Measurements from ENCODE around the gene CPAMD8.
"Not testable (repeated sequence)": the region's sequence is repeated elsewhere in the genome, so short reads cannot be mapped to it uniquely, and the experiment has no call there.

Gene CPAMD8

GRCh38 chr19:17027535-17027975 is 945 bp upstream of the CPAMD8 start:
- Histone ChIP-seq H3K36me3 (ENCODE audit: control insufficient read depth in 4 of 4, insufficient read depth in 4 of 4, low read length in 3 of 4) (no peaks in the 10 kb centered on the region), H3K27ac (ENCODE audit: insufficient read depth in 1 of 2, low read depth in 1 of 2, low read length in 2 of 2, poor library complexity in 1 of 2, severe bottlenecking in 2 of 2) (no peak overlapping the region), H3K4me3 (ENCODE audit: control insufficient read depth in 1 of 7, extremely low read depth in 1 of 7, insufficient read depth in 4 of 7, low read depth in 2 of 7, low read length in 6 of 7) (no peak overlapping the region), H3K9me3 (ENCODE audit: control extremely low read depth in 1 of 5, control insufficient read depth in 4 of 5, insufficient read depth in 2 of 5, low read depth in 1 of 5, low read length in 4 of 5) (peaks cover 2 to 22% (median 16%) of the 10 kb centered on the region in 5 experiments), H3K4me1 (ENCODE audit: control extremely low read depth in 1 of 4, control insufficient read depth in 4 of 4, insufficient read depth in 4 of 4, low read length in 3 of 4) (peaks cover 0 to 9% (median 9%) of the 10 kb centered on the region in 4 experiments), H3K27me3 (replicated peaks in 2 of 5; ENCODE audit: control insufficient read depth in 4 of 5, insufficient read depth in 5 of 5, low read length in 4 of 5) (peaks cover 6 to 64% (median 13%) of the 10 kb centered on the region in 5 experiments)
- WGBS (ENCODE audit: insufficient coverage): 78% methylated on average over 4 of the region's 7 CpGs
- ChIA-PET POLR2A (no interaction called here), CTCF (no interaction called here)
- no peak for DNase-seq

GRCh38 chr19:17025991-17026658 is 485 bp downstream of the CPAMD8 start:
- peaks cover 0 to 9% (median 9%) of the 10 kb centered on the region in 4 experiments for H3K4me1 ChIP-seq (ENCODE audit: control extremely low read depth in 1 of 4, control insufficient read depth in 4 of 4, insufficient read depth in 4 of 4, low read length in 3 of 4)
- ChIA-PET CTCF (no interaction called here), POLR2A (no interaction called here)
- peaks cover 2 to 30% (median 16%) of the 10 kb centered on the region in 5 experiments for H3K9me3 ChIP-seq (ENCODE audit: control extremely low read depth in 1 of 5, control insufficient read depth in 4 of 5, insufficient read depth in 2 of 5, low read depth in 1 of 5, low read length in 4 of 5)
- peaks cover 6 to 55% (median 13%) of the 10 kb centered on the region in 5 experiments for H3K27me3 ChIP-seq (replicated peaks in 2 of 5; ENCODE audit: control insufficient read depth in 4 of 5, insufficient read depth in 5 of 5, low read length in 4 of 5)
- 5% methylated on average over 11 of the region's 40 CpGs for WGBS (ENCODE audit: insufficient coverage)
- no peaks in the 10 kb centered on the region for H3K36me3 ChIP-seq (ENCODE audit: control insufficient read depth in 4 of 4, insufficient read depth in 4 of 4, low read length in 3 of 4)
- DNase-seq: peak; percentile 39 to 73 (median 70)
- H3K27ac ChIP-seq (ENCODE audit: insufficient read depth in 1 of 2, low read depth in 1 of 2, low read length in 2 of 2, poor library complexity in 1 of 2, severe bottlenecking in 2 of 2): no peak overlapping the region
- peak overlapping the region; percentile 35 to 73 (median 66) for H3K4me3 ChIP-seq (ENCODE audit: control insufficient read depth in 1 of 7, extremely low read depth in 1 of 7, insufficient read depth in 4 of 7, low read depth in 2 of 7, low read length in 6 of 7)

- no peak overlapping the region for H3K4me3 ChIP-seq (ENCODE audit: control insufficient read depth in 1 of 7, extremely low read depth in 1 of 7, insufficient read depth in 4 of 7, low read depth in 2 of 7, low read length in 6 of 7)
- peaks cover 2 to 31% (median 16%) of the 10 kb centered on the region in 5 experiments for H3K9me3 ChIP-seq (ENCODE audit: control extremely low read depth in 1 of 5, control insufficient read depth in 4 of 5, insufficient read depth in 2 of 5, low read depth in 1 of 5, low read length in 4 of 5)
- H3K36me3 ChIP-seq (ENCODE audit: control insufficient read depth in 4 of 4, insufficient read depth in 4 of 4, low read length in 3 of 4): no peaks in the 10 kb centered on the region
- no peak for DNase-seq
- H3K4me1 ChIP-seq (ENCODE audit: control extremely low read depth in 1 of 4, control insufficient read depth in 4 of 4, insufficient read depth in 4 of 4, low read length in 3 of 4): peaks cover 0 to 9% (median 9%) of the 10 kb centered on the region in 4 experiments
- H3K27ac ChIP-seq (ENCODE audit: insufficient read depth in 1 of 2, low read depth in 1 of 2, low read length in 2 of 2, poor library complexity in 1 of 2, severe bottlenecking in 2 of 2): no peak overlapping the region
- ChIA-PET CTCF (no interaction called here), POLR2A (no interaction called here)
- peaks cover 5 to 49% (median 11%) of the 10 kb centered on the region in 5 experiments for H3K27me3 ChIP-seq (replicated peaks in 2 of 5; ENCODE audit: control insufficient read depth in 4 of 5, insufficient read depth in 5 of 5, low read length in 4 of 5)
- 97% methylated on average over 6 of the region's 6 CpGs for whole genome bisulfite sequencing (ENCODE audit: insufficient coverage)
Observed at GRCh38 chr19:17025361-17025760, 1.2 kb downstream of the CPAMD8 start.

- H3K36me3 ChIP-seq (ENCODE audit: control insufficient read depth in 4 of 4, insufficient read depth in 4 of 4, low read length in 3 of 4); H3K4me3 ChIP-seq (ENCODE audit: control insufficient read depth in 1 of 7, extremely low read depth in 1 of 7, insufficient read depth in 4 of 7, low read depth in 2 of 7, low read length in 6 of 7); H3K27ac ChIP-seq (ENCODE audit: insufficient read depth in 1 of 2, low read depth in 1 of 2, low read length in 2 of 2, poor library complexity in 1 of 2, severe bottlenecking in 2 of 2); CTCF ChIA-PET; H3K4me1 ChIP-seq (ENCODE audit: control extremely low read depth in 1 of 4, control insufficient read depth in 4 of 4, insufficient read depth in 4 of 4, low read length in 3 of 4); DNase-seq; POLR2A ChIA-PET: not testable (repeated sequence)
- 92% methylated on average over 6 of the region's 8 CpGs for WGBS (ENCODE audit: insufficient coverage)
- H3K27me3 ChIP-seq (replicated peaks in 2 of 5; ENCODE audit: control insufficient read depth in 4 of 5, insufficient read depth in 5 of 5, low read length in 4 of 5): peaks cover 5 to 47% (median 11%) of the 10 kb centered on the region in 5 experiments
- H3K9me3 ChIP-seq (ENCODE audit: control extremely low read depth in 1 of 5, control insufficient read depth in 4 of 5, insufficient read depth in 2 of 5, low read depth in 1 of 5, low read length in 4 of 5): peaks cover 2 to 31% (median 16%) of the 10 kb centered on the region in 5 experiments
Observed at GRCh38 chr19:17024941-17025340, 1.7 kb downstream of the CPAMD8 start.

- peaks cover 5 to 41% (median 11%) of the 10 kb centered on the region in 5 experiments for H3K27me3 ChIP-seq (replicated peaks in 2 of 5; ENCODE audit: control insufficient read depth in 4 of 5, insufficient read depth in 5 of 5, low read length in 4 of 5)
- DNase-seq: no peak
- 94% methylated on average over 2 of the region's 3 CpGs for WGBS (ENCODE audit: insufficient coverage)
Observed at GRCh38 chr19:17023805-17024204, 2.8 kb downstream of the CPAMD8 start.

GRCh38 chr19:17022738-17023137 is 3.9 kb downstream of the CPAMD8 start:
- no peak for DNase-seq
- no peaks in the 10 kb centered on the region for H3K36me3 ChIP-seq (ENCODE audit: control insufficient read depth in 4 of 4, insufficient read depth in 4 of 4, low read length in 3 of 4)
- peaks cover 0 to 9% (median 9%) of the 10 kb centered on the region in 4 experiments for H3K4me1 ChIP-seq (ENCODE audit: control extremely low read depth in 1 of 4, control insufficient read depth in 4 of 4, insufficient read depth in 4 of 4, low read length in 3 of 4)
- H3K9me3 ChIP-seq (ENCODE audit: control extremely low read depth in 1 of 5, control insufficient read depth in 4 of 5, insufficient read depth in 2 of 5, low read depth in 1 of 5, low read length in 4 of 5): peaks cover 2 to 31% (median 16%) of the 10 kb centered on the region in 5 experiments
- H3K27ac ChIP-seq (ENCODE audit: insufficient read depth in 1 of 2, low read depth in 1 of 2, low read length in 2 of 2, poor library complexity in 1 of 2, severe bottlenecking in 2 of 2): no peak overlapping the region
- ChIA-PET CTCF (no interaction called here), POLR2A (no interaction called here)
- H3K27me3 ChIP-seq (replicated peaks in 2 of 5; ENCODE audit: control insufficient read depth in 4 of 5, insufficient read depth in 5 of 5, low read length in 4 of 5): peaks cover 5 to 31% (median 11%) of the 10 kb centered on the region in 5 experiments
- no peak overlapping the region for H3K4me3 ChIP-seq (ENCODE audit: control insufficient read depth in 1 of 7, extremely low read depth in 1 of 7, insufficient read depth in 4 of 7, low read depth in 2 of 7, low read length in 6 of 7)
- 100% methylated on average over 4 of the region's 7 CpGs for WGBS (ENCODE audit: insufficient coverage)

More at GRCh38 chr19:17023805-17024204, 2.8 kb downstream of the CPAMD8 start:
- H3K27ac ChIP-seq (ENCODE audit: insufficient read depth in 1 of 2, low read depth in 1 of 2, low read length in 2 of 2, poor library complexity in 1 of 2, severe bottlenecking in 2 of 2): no peak overlapping the region
- no peak overlapping the region for H3K4me3 ChIP-seq (ENCODE audit: control insufficient read depth in 1 of 7, extremely low read depth in 1 of 7, insufficient read depth in 4 of 7, low read depth in 2 of 7, low read length in 6 of 7)
- peaks cover 2 to 31% (median 16%) of the 10 kb centered on the region in 5 experiments for H3K9me3 ChIP-seq (ENCODE audit: control extremely low read depth in 1 of 5, control insufficient read depth in 4 of 5, insufficient read depth in 2 of 5, low read depth in 1 of 5, low read length in 4 of 5)
- ChIA-PET POLR2A (no interaction called here), CTCF (no interaction called here)
- no peaks in the 10 kb centered on the region for H3K36me3 ChIP-seq (ENCODE audit: control insufficient read depth in 4 of 4, insufficient read depth in 4 of 4, low read length in 3 of 4)
- H3K4me1 ChIP-seq (ENCODE audit: control extremely low read depth in 1 of 4, control insufficient read depth in 4 of 4, insufficient read depth in 4 of 4, low read length in 3 of 4): peaks cover 0 to 9% (median 9%) of the 10 kb centered on the region in 4 experiments

- Histone ChIP-seq H3K4me3 (ENCODE audit: control insufficient read depth in 1 of 7, extremely low read depth in 1 of 7, insufficient read depth in 4 of 7, low read depth in 2 of 7, low read length in 6 of 7) (no peak overlapping the region), H3K36me3 (ENCODE audit: control insufficient read depth in 4 of 4, insufficient read depth in 4 of 4, low read length in 3 of 4) (no peaks in the 10 kb centered on the region), H3K27me3 (replicated peaks in 2 of 5; ENCODE audit: control insufficient read depth in 4 of 5, insufficient read depth in 5 of 5, low read length in 4 of 5) (peaks cover 2 to 25% (median 11%) of the 10 kb centered on the region in 5 experiments), H3K4me1 (ENCODE audit: control extremely low read depth in 1 of 4, control insufficient read depth in 4 of 4, insufficient read depth in 4 of 4, low read length in 3 of 4) (peaks cover 0 to 9% (median 9%) of the 10 kb centered on the region in 4 experiments), H3K9me3 (ENCODE audit: control extremely low read depth in 1 of 5, control insufficient read depth in 4 of 5, insufficient read depth in 2 of 5, low read depth in 1 of 5, low read length in 4 of 5) (peaks cover 2 to 31% (median 16%) of the 10 kb centered on the region in 5 experiments), H3K27ac (ENCODE audit: insufficient read depth in 1 of 2, low read depth in 1 of 2, low read length in 2 of 2, poor library complexity in 1 of 2, severe bottlenecking in 2 of 2) (no peak overlapping the region)
- ChIA-PET CTCF (interaction anchor here (0.6 kb wide), 1 partner anchor 8 kb away, joined by 5 read pairs; no protein-coding TSS in a partner anchor), POLR2A (no interaction called here)
- 78% methylated on average over 10 of the region's 12 CpGs for WGBS (ENCODE audit: insufficient coverage)
- DNase-seq: no peak
Observed at GRCh38 chr19:17021793-17022590, 4.6 kb downstream of the CPAMD8 start.
